Vagina (tissue), 2 donors: ENCODE data around the gene AMMECR1.

Experiments
- POLR2A ChIP-seq, 2 donors: fragments of 450-650 bp; IDR thresholded peaks; one replicate each; pipeline ENCODE4 v1.6.1; 2017; ENCODE audit warnings: antibody characterized with exemption in 2 of 2, mild to moderate bottlenecking in 2 of 2, moderate library complexity in 2 of 2
- POLR2AphosphoS5 ChIP-seq, 2 donors: sonication (generic); formaldehyde crosslinking; IDR thresholded peaks; one replicate each; pipeline ENCODE4 v1.9.0; 2017; ENCODE audit warnings: antibody characterized with exemption in 2 of 2, mild to moderate bottlenecking in 2 of 2, low read depth in 1 of 2; ENCODE audit not compliant: insufficient read depth in 1 of 2
- TF ChIP-seq, protein P1 (sequence below), 3 experiments: fragments of 450-650 bp in 2 of 3; fragments of 200-600 bp in 1 of 3; sonication (generic) in 1 of 3; IDR thresholded peaks; one replicate each; pipeline ENCODE4 v1.5.1; 2017 to 2019; ENCODE audit warnings: antibody characterized with exemption in 3 of 3, mild to moderate bottlenecking in 2 of 3, moderate library complexity in 2 of 3

- TF ChIP-seq, protein P1, sequence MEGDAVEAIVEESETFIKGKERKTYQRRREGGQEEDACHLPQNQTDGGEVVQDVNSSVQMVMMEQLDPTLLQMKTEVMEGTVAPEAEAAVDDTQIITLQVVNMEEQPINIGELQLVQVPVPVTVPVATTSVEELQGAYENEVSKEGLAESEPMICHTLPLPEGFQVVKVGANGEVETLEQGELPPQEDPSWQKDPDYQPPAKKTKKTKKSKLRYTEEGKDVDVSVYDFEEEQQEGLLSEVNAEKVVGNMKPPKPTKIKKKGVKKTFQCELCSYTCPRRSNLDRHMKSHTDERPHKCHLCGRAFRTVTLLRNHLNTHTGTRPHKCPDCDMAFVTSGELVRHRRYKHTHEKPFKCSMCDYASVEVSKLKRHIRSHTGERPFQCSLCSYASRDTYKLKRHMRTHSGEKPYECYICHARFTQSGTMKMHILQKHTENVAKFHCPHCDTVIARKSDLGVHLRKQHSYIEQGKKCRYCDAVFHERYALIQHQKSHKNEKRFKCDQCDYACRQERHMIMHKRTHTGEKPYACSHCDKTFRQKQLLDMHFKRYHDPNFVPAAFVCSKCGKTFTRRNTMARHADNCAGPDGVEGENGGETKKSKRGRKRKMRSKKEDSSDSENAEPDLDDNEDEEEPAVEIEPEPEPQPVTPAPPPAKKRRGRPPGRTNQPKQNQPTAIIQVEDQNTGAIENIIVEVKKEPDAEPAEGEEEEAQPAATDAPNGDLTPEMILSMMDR (IDR thresholded peaks at IDR 0.05) = no peak
- TF ChIP-seq POLR2AphosphoS5 (IDR thresholded peaks at IDR 0.05; ENCODE audit: insufficient read depth in 1 of 2, low read depth in 1 of 2) = no peak
- no peak for TF ChIP-seq POLR2A (IDR thresholded peaks at IDR 0.05)
These were observed 92.8 kb downstream of the AMMECR1 start for GRCh38 chrX:110224926-110225617.
